Measurements from ENCODE around the gene CDH22. TPM values are rescaled to one million over a fixed set of nuclear protein-coding genes. Genes with fewer than 3 reads are reported as not detected.

The CDH22 gene
- total and polyA plus RNA-seq, 12 donors, result 0.04 to 11.0 (median 0.64) TPM

- H3K4me3 ChIP-seq, result no peak overlapping the region
- H3K27me3 ChIP-seq, result peaks cover 0 to 87% (median 65%) of the 10 kb centered on the region in 7 donors
- no peak for ATAC-seq
- TF ChIP-seq CTCF (IDR thresholded peaks at IDR 0.05), result no peak
- WGBS, 2 donors, result 34 to 38% methylated on average over 8 of the region's 8 CpGs
- intact Hi-C loops (cut with DNase I), result no loop called here
- H3K27ac ChIP-seq, result no peak overlapping the region
- no peak for DNase-seq
- no peaks in the 10 kb centered on the region for H3K36me3 ChIP-seq
- no peaks in the 10 kb centered on the region for H3K4me1 ChIP-seq
- no peaks in the 10 kb centered on the region for H3K9me3 ChIP-seq
These were observed 16.9 kb downstream of the CDH22 start for GRCh38 chr20:46291401-46291800.

GRCh38 chr20:46289432-46289831 is 18.9 kb downstream of the CDH22 start:
- Histone ChIP-seq H3K27me3 (peaks cover 0 to 88% (median 65%) of the 10 kb centered on the region in 7 donors), H3K4me1 (no peaks in the 10 kb centered on the region), H3K27ac (no peak overlapping the region), H3K36me3 (no peaks in the 10 kb centered on the region), H3K4me3 (no peak overlapping the region), H3K9me3 (no peaks in the 10 kb centered on the region)
- no peak for TF ChIP-seq CTCF (IDR thresholded peaks at IDR 0.05)
- ATAC-seq (no peak), DNase-seq (no peak)
- intact Hi-C loops (cut with DNase I), result no loop called here
- WGBS, 2 donors, result 45 to 59% methylated on average over 5 of the region's 5 CpGs

- Histone ChIP-seq H3K9me3 (no peaks in the 10 kb centered on the region), H3K27me3 (peaks cover 0 to 98% (median 75%) of the 10 kb centered on the region in 7 donors), H3K4me1 (no peaks in the 10 kb centered on the region), H3K36me3 (no peaks in the 10 kb centered on the region), H3K4me3 (no peak overlapping the region), H3K27ac (no peak overlapping the region)
- ATAC-seq (no peak), DNase-seq (no peak)
- 77 to 84% methylated on average over 7 of the region's 7 CpGs for WGBS, 2 donors
- intact Hi-C loops (cut with DNase I), result no loop called here
- no peak for TF ChIP-seq CTCF (IDR thresholded peaks at IDR 0.05)
These were observed 21.3 kb downstream of the CDH22 start for GRCh38 chr20:46286977-46287376.

GRCh38 chr20:46286382-46286781 is 21.9 kb downstream of the CDH22 start:
- ATAC-seq, result no peak
- intact Hi-C loops (cut with DNase I), result no loop called here
- H3K4me1 ChIP-seq, result no peaks in the 10 kb centered on the region
- H3K27ac ChIP-seq, result no peak overlapping the region
- H3K36me3 ChIP-seq, result no peaks in the 10 kb centered on the region
- no peak overlapping the region for H3K4me3 ChIP-seq
- peaks cover 0 to 98% (median 77%) of the 10 kb centered on the region in 7 donors for H3K27me3 ChIP-seq
- DNase-seq, result no peak
- WGBS, 2 donors, result 56 to 62% methylated on average over 13 of the region's 13 CpGs
- TF ChIP-seq CTCF (IDR thresholded peaks at IDR 0.05), result no peak
- H3K9me3 ChIP-seq, result no peaks in the 10 kb centered on the region

All from heart right ventricle (tissue), 16 donors.